HL-60 (cell line): Measurements from ENCODE around the gene DDC.

Experiments used
- TF ChIP-seq, protein P1 (sequence below): IDR thresholded peaks from 2 replicates; pipeline ENCODE4 v1.6.1; 2012; ENCODE audit warnings: low read depth; ENCODE audit not compliant: insufficient replicate concordance
- TF ChIP-seq, protein P2 (sequence below): IDR thresholded peaks from one replicate; pipeline ENCODE4 v1.5.1; 2011; ENCODE audit warnings: low read length, control low read depth, inconsistent platforms; ENCODE audit not compliant: insufficient read depth

DNA sequence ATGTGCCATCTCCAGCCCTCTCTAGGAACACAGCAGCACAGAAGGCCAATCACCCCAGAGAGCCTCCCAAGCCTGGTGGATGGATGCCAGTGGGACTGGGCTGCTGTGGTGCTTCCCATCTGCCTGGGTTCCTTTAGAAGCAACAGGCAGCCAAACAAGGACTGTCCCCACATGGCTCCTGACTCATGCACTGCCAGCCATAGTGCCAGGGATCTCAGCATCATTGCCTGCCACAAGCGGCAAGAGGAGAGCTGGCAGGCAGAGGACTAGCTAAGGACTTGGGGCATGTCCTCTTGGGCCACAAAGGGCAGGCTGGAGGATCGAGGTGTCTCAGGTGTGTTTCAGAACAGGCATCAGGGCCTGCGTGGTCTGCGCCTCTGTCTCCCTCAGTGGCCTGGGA lies 91.7 kb downstream of the DDC start:
- TF ChIP-seq, protein P1, sequence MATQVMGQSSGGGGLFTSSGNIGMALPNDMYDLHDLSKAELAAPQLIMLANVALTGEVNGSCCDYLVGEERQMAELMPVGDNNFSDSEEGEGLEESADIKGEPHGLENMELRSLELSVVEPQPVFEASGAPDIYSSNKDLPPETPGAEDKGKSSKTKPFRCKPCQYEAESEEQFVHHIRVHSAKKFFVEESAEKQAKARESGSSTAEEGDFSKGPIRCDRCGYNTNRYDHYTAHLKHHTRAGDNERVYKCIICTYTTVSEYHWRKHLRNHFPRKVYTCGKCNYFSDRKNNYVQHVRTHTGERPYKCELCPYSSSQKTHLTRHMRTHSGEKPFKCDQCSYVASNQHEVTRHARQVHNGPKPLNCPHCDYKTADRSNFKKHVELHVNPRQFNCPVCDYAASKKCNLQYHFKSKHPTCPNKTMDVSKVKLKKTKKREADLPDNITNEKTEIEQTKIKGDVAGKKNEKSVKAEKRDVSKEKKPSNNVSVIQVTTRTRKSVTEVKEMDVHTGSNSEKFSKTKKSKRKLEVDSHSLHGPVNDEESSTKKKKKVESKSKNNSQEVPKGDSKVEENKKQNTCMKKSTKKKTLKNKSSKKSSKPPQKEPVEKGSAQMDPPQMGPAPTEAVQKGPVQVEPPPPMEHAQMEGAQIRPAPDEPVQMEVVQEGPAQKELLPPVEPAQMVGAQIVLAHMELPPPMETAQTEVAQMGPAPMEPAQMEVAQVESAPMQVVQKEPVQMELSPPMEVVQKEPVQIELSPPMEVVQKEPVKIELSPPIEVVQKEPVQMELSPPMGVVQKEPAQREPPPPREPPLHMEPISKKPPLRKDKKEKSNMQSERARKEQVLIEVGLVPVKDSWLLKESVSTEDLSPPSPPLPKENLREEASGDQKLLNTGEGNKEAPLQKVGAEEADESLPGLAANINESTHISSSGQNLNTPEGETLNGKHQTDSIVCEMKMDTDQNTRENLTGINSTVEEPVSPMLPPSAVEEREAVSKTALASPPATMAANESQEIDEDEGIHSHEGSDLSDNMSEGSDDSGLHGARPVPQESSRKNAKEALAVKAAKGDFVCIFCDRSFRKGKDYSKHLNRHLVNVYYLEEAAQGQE, result no peak
- TF ChIP-seq, protein P2, sequence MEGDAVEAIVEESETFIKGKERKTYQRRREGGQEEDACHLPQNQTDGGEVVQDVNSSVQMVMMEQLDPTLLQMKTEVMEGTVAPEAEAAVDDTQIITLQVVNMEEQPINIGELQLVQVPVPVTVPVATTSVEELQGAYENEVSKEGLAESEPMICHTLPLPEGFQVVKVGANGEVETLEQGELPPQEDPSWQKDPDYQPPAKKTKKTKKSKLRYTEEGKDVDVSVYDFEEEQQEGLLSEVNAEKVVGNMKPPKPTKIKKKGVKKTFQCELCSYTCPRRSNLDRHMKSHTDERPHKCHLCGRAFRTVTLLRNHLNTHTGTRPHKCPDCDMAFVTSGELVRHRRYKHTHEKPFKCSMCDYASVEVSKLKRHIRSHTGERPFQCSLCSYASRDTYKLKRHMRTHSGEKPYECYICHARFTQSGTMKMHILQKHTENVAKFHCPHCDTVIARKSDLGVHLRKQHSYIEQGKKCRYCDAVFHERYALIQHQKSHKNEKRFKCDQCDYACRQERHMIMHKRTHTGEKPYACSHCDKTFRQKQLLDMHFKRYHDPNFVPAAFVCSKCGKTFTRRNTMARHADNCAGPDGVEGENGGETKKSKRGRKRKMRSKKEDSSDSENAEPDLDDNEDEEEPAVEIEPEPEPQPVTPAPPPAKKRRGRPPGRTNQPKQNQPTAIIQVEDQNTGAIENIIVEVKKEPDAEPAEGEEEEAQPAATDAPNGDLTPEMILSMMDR, result no peak
